SK-N-SH treated with all-trans-retinoic acid at 6 μM for 48 hours (cell line): ENCODE results near the gene SPAG5.

Source experiments
- ATAC-seq: fragments of 200-7000 bp; cut with Tn5 transposase; 3 replicates; pipeline ENCODE4 v1.9.1; 2020; ENCODE audit warnings: mild to moderate bottlenecking, moderate library complexity
- BACH2 ChIP-seq: fragments of 250-450 bp; sonication (Bioruptor Pico); IDR thresholded peaks from 2 replicates; pipeline ENCODE4 v1.9.0; 2021; ENCODE audit warnings: mild to moderate bottlenecking, borderline replicate concordance
- CSDC2 ChIP-seq: fragments of 250-450 bp; sonication (Bioruptor Pico); IDR thresholded peaks from 2 replicates; pipeline ENCODE4 v1.5.0; 2020; ENCODE audit warnings: mild to moderate bottlenecking, moderate library complexity
- ESRRG ChIP-seq: fragments of 250-450 bp; sonication (Bioruptor Pico); IDR thresholded peaks from 2 replicates; pipeline ENCODE4 v1.6.1; 2021; ENCODE audit warnings: mild to moderate bottlenecking
- GLIS3 ChIP-seq: fragments of 250-450 bp; sonication (Bioruptor Pico); IDR thresholded peaks from 2 replicates; pipeline ENCODE4 v1.5.0; 2020; ENCODE audit warnings: mild to moderate bottlenecking, moderate library complexity
- ISL1 ChIP-seq: fragments of 250-450 bp; sonication (Bioruptor Pico); IDR thresholded peaks from 2 replicates; pipeline ENCODE4 v2.1.2; 2022; ENCODE audit warnings: mild to moderate bottlenecking, moderate library complexity
- SNAI2 ChIP-seq: fragments of 250-450 bp; sonication (Bioruptor Pico); IDR thresholded peaks from 2 replicates; pipeline ENCODE4 v1.5.0; 2020; ENCODE audit warnings: mild to moderate bottlenecking, moderate library complexity
- ZC3H10 ChIP-seq: fragments of 250-450 bp; sonication (Bioruptor Pico); IDR thresholded peaks from 2 replicates; pipeline ENCODE4 v1.5.1; 2021; ENCODE audit warnings: mild to moderate bottlenecking, moderate library complexity
- ZFP30 ChIP-seq: fragments of 450-650 bp; formaldehyde crosslinking; IDR thresholded peaks from 2 replicates; pipeline ENCODE4 v1.5.0; 2022; ENCODE audit warnings: mild to moderate bottlenecking, moderate library complexity
- ZNF565 ChIP-seq: fragments of 450-650 bp; formaldehyde crosslinking; conservative IDR thresholded peaks from 2 replicates; pipeline ENCODE4 v1.5.0; 2020; ENCODE audit warnings: low read depth, mild to moderate bottlenecking, moderate library complexity
- ZNF70 ChIP-seq: fragments of 450-650 bp; formaldehyde crosslinking; IDR thresholded peaks from 2 replicates; pipeline ENCODE4 v1.5.0; 2020; ENCODE audit warnings: mild to moderate bottlenecking, moderate library complexity
- ZNF8 ChIP-seq: fragments of 450-650 bp; formaldehyde crosslinking; IDR thresholded peaks from 2 replicates; pipeline ENCODE4 v1.5.0; 2020; ENCODE audit warnings: mild to moderate bottlenecking, moderate library complexity
- TF ChIP-seq, protein P1 (sequence below): fragments of 250-450 bp; sonication (Bioruptor Pico); IDR thresholded peaks from 2 replicates; pipeline ENCODE4 v1.5.1; 2020; ENCODE audit warnings: low read depth, mild to moderate bottlenecking, moderate library complexity

The SPAG5 gene

GRCh38 chr17:28528327-28529012, 70.4 kb downstream of the SPAG5 start:
- no peak for ATAC-seq
- TF ChIP-seq CSDC2 (CRISPR knock-in tag) (no peak), BACH2 (CRISPR knock-in tag) (no peak), ISL1 (CRISPR knock-in tag) (no peak), ZFP30 (CRISPR knock-in tag) (no peak), ZNF70 (CRISPR knock-in tag) (no peak), ZNF565 (CRISPR knock-in tag) (no peak), ESRRG (CRISPR knock-in tag) (no peak)
- TF ChIP-seq, protein P1, sequence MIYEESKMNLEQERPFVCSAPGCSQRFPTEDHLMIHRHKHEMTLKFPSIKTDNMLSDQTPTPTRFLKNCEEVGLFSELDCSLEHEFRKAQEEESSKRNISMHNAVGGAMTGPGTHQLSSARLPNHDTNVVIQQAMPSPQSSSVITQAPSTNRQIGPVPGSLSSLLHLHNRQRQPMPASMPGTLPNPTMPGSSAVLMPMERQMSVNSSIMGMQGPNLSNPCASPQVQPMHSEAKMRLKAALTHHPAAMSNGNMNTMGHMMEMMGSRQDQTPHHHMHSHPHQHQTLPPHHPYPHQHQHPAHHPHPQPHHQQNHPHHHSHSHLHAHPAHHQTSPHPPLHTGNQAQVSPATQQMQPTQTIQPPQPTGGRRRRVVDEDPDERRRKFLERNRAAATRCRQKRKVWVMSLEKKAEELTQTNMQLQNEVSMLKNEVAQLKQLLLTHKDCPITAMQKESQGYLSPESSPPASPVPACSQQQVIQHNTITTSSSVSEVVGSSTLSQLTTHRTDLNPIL (CRISPR knock-in tag): no peak

- no peak for TF ChIP-seq SNAI2 (CRISPR knock-in tag)
- TF ChIP-seq ESRRG (CRISPR knock-in tag): no peak
- no peak for TF ChIP-seq GLIS3 (CRISPR knock-in tag)
- no peak for TF ChIP-seq ZFP30 (CRISPR knock-in tag)
- no peak for TF ChIP-seq ZC3H10
- no peak for TF ChIP-seq ZNF8
Measured at GRCh38 chr17:28527859-28528258, 71.0 kb downstream of the SPAG5 start.

More at GRCh38 chr17:28527859-28528258, 71.0 kb downstream of the SPAG5 start:
- no peak for ATAC-seq
